GM13977 (cell line): ENCODE data around the gene TMEM255A.
A peak's percentile ranks its signal among the peaks of the same experiment; 100 is the strongest.

Experiments
- DNase-seq: peaks from one replicate; pipeline ENCODE4 v3.0.0; 2012; ENCODE audit warnings: low spot score
- CTCF ChIP-seq: IDR thresholded peaks from 2 replicates; pipeline ENCODE4 v1.5.1; 2012; ENCODE audit warnings: mild to moderate bottlenecking, control low read depth; ENCODE audit not compliant: insufficient read depth; ENCODE audit errors: extremely low read depth, missing control alignments
- in situ Hi-C: fragments of 300-500 bp; cut with MboI; formaldehyde crosslinking; loops from one replicate; pipeline ENCODE4 v1.12.0; 2022; ENCODE audit warnings: low sequenced_read_pairs, low pct_unique_long_range_greater_than_20kb, mixed read lengths, inconsistent platforms; ENCODE audit not compliant: unreplicated experiment

The TMEM255A gene

GRCh38 chrX:120224388-120224787 is 86.9 kb downstream of the TMEM255A start:
- in situ Hi-C loops: no loop called here
- TF ChIP-seq CTCF: no peak
- no peak for DNase-seq

- in situ Hi-C loops: no loop called here
- DNase-seq: no peak
- no peak for TF ChIP-seq CTCF
These were observed 87.9 kb downstream of the TMEM255A start for GRCh38 chrX:120223374-120223773.

GRCh38 chrX:120213438-120214265 is 97.6 kb downstream of the TMEM255A start:
- TF ChIP-seq CTCF: peak; percentile 89
- in situ Hi-C loops: no loop called here
- peak; percentile 66 for DNase-seq
